Gastrocnemius medialis (tissue), 4 donors: ENCODE data around the gene CENPE.

Experiments used
- POLR2A ChIP-seq, 2 donors: fragments of 450-650 bp; IDR thresholded peaks; one replicate each; pipeline ENCODE4 v1.6.1; 2017; ENCODE audit warnings: antibody characterized with exemption in 2 of 2, mild to moderate bottlenecking in 2 of 2, moderate library complexity in 2 of 2
- TF ChIP-seq, protein P1 (sequence below), 5 experiments: fragments of 450-650 bp in 3 of 5; fragments of 200-600 bp in 2 of 5; sonication (generic) in 2 of 5; IDR thresholded peaks in 4 of 5; conservative IDR thresholded peaks in 1 of 5; 1 replicate in 4 of 5; 2 replicates in 1 of 5; pipeline ENCODE4 v1.5.1; 2016 to 2019; ENCODE audit warnings: antibody characterized with exemption in 5 of 5, mild to moderate bottlenecking in 3 of 5, moderate library complexity in 3 of 5

DNA sequence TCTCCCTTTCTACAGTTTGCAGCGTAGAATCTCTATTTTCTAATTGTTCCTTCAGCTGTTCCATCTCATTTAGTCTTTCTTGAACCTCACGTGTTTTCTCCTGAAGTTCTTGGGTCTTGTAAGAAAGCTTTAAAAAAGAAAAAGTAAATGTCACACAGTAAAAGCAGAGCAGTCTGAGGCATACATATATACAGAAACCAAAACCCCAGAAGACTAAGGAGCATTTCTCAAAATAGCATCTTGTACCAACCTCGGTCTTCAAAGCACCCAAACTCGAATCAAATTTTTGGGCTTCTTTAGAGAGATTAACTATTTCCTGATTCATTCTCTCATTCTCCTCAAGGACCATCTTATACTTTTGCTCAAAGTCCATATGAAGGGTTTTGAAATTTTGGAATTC lies 39.4 kb downstream of the CENPE start:
- no peak for TF ChIP-seq POLR2A (IDR thresholded peaks at IDR 0.05)
- TF ChIP-seq, protein P1, sequence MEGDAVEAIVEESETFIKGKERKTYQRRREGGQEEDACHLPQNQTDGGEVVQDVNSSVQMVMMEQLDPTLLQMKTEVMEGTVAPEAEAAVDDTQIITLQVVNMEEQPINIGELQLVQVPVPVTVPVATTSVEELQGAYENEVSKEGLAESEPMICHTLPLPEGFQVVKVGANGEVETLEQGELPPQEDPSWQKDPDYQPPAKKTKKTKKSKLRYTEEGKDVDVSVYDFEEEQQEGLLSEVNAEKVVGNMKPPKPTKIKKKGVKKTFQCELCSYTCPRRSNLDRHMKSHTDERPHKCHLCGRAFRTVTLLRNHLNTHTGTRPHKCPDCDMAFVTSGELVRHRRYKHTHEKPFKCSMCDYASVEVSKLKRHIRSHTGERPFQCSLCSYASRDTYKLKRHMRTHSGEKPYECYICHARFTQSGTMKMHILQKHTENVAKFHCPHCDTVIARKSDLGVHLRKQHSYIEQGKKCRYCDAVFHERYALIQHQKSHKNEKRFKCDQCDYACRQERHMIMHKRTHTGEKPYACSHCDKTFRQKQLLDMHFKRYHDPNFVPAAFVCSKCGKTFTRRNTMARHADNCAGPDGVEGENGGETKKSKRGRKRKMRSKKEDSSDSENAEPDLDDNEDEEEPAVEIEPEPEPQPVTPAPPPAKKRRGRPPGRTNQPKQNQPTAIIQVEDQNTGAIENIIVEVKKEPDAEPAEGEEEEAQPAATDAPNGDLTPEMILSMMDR (IDR thresholded peaks at IDR 0.05 in 4 of 5, conservative IDR thresholded peaks at IDR 0.05 in 1 of 5): no peak
